ENCODE measurements around the gene ENAH.
"Not testable (repeated sequence)": the region's sequence is repeated elsewhere in the genome, so short reads cannot be mapped to it uniquely, and the experiment has no call there.

ENAH gene

GRCh38 chr1:225699336-225699735 lies 46.4 kb upstream of the ENAH start:
- Histone ChIP-seq H3K9me3 (ENCODE audit: insufficient read depth, low read length) (no peaks in the 10 kb centered on the region), H3K4me3 (ENCODE audit: low read length) (no peak overlapping the region), H4K20me1 (ENCODE audit: insufficient read depth, low read length) (no peaks in the 10 kb centered on the region), H3K36me3 (replicated peaks; ENCODE audit: low read depth, low read length) (no peaks in the 10 kb centered on the region), H2AFZ (ENCODE audit: low read depth, low read length) (no peak overlapping the region), H3K27ac (ENCODE audit: low read length) (no peak overlapping the region), H3K4me1 (ENCODE audit: low read length) (no peaks in the 10 kb centered on the region), H3K4me2 (ENCODE audit: low read length) (no peak overlapping the region), H3K27me3 (ENCODE audit: low read depth, low read length) (no peaks in the 10 kb centered on the region), H3K9ac (ENCODE audit: low read length) (no peak overlapping the region), H3K79me2 (ENCODE audit: low read length) (no peaks in the 10 kb centered on the region)
- TF ChIP-seq CTCF (IDR thresholded peaks at IDR 0.05; ENCODE audit: low read depth, low read length) (no peak), EZH2phosphoT487 (IDR thresholded peaks at IDR 0.05; ENCODE audit: low read depth) (no peak)

GRCh38 chr1:225698194-225698593 lies 45.3 kb upstream of the ENAH start:
- not testable (repeated sequence) for H3K27ac ChIP-seq (ENCODE audit: low read length)

GRCh38 chr1:225697428-225697827 lies 44.5 kb upstream of the ENAH start:
- H3K27me3 ChIP-seq (ENCODE audit: low read depth, low read length) = no peaks in the 10 kb centered on the region
- no peak overlapping the region for H3K4me2 ChIP-seq (ENCODE audit: low read length)
- no peak overlapping the region for H3K4me3 ChIP-seq (ENCODE audit: low read length)
- TF ChIP-seq CTCF (IDR thresholded peaks at IDR 0.05; ENCODE audit: low read depth, low read length) = no peak
- TF ChIP-seq EZH2phosphoT487 (IDR thresholded peaks at IDR 0.05; ENCODE audit: low read depth) = no peak
- no peak overlapping the region for H3K27ac ChIP-seq (ENCODE audit: low read length)
- H4K20me1 ChIP-seq (ENCODE audit: insufficient read depth, low read length) = no peaks in the 10 kb centered on the region
- no peak overlapping the region for H2AFZ ChIP-seq (ENCODE audit: low read depth, low read length)
- H3K36me3 ChIP-seq (replicated peaks; ENCODE audit: low read depth, low read length) = no peaks in the 10 kb centered on the region
- no peaks in the 10 kb centered on the region for H3K4me1 ChIP-seq (ENCODE audit: low read length)
- H3K9ac ChIP-seq (ENCODE audit: low read length) = no peak overlapping the region
- no peaks in the 10 kb centered on the region for H3K9me3 ChIP-seq (ENCODE audit: insufficient read depth, low read length)
- H3K79me2 ChIP-seq (ENCODE audit: low read length) = no peaks in the 10 kb centered on the region

More at GRCh38 chr1:225698194-225698593, 45.3 kb upstream of the ENAH start:
- H3K4me1 ChIP-seq (ENCODE audit: low read length); H3K4me3 ChIP-seq (ENCODE audit: low read length); H2AFZ ChIP-seq (ENCODE audit: low read depth, low read length); H3K79me2 ChIP-seq (ENCODE audit: low read length); H3K9me3 ChIP-seq (ENCODE audit: insufficient read depth, low read length); H3K36me3 ChIP-seq (replicated peaks; ENCODE audit: low read depth, low read length); H3K9ac ChIP-seq (ENCODE audit: low read length); H4K20me1 ChIP-seq (ENCODE audit: insufficient read depth, low read length); H3K27me3 ChIP-seq (ENCODE audit: low read depth, low read length); H3K4me2 ChIP-seq (ENCODE audit: low read length): not testable (repeated sequence)

GRCh38 chr1:225695578-225696337 lies 42.8 kb upstream of the ENAH start:
- no peaks in the 10 kb centered on the region for H3K36me3 ChIP-seq (replicated peaks; ENCODE audit: low read depth, low read length)
- H3K27ac ChIP-seq (ENCODE audit: low read length) = no peak overlapping the region
- no peak overlapping the region for H3K9ac ChIP-seq (ENCODE audit: low read length)
- H3K9me3 ChIP-seq (ENCODE audit: insufficient read depth, low read length) = no peaks in the 10 kb centered on the region
- H3K4me3 ChIP-seq (ENCODE audit: low read length) = no peak overlapping the region
- TF ChIP-seq EZH2phosphoT487 (IDR thresholded peaks at IDR 0.05; ENCODE audit: low read depth) (no peak), CTCF (IDR thresholded peaks at IDR 0.05; ENCODE audit: low read depth, low read length) (no peak)
- no peaks in the 10 kb centered on the region for H3K79me2 ChIP-seq (ENCODE audit: low read length)
- no peak overlapping the region for H2AFZ ChIP-seq (ENCODE audit: low read depth, low read length)
- H4K20me1 ChIP-seq (ENCODE audit: insufficient read depth, low read length) = no peaks in the 10 kb centered on the region
- H3K4me2 ChIP-seq (ENCODE audit: low read length) = no peak overlapping the region
- H3K4me1 ChIP-seq (ENCODE audit: low read length) = no peaks in the 10 kb centered on the region
- no peaks in the 10 kb centered on the region for H3K27me3 ChIP-seq (ENCODE audit: low read depth, low read length)
